Activated CD4-positive, alpha-beta T cell treated with anti-CD3 and anti-CD28 coated beads, Interleukin-2, amount 50 U/mL, for 1 hour (primary cell): ENCODE results near the gene ZNF738.

Experiments used
- DNase-seq: peaks from one replicate; pipeline ENCODE4 v3.0.0-alpha.2; 2020

ZNF738 gene

GRCh38 chr19:21423057-21424041 lies 64.5 kb downstream of the ZNF738 start:
- no peak for DNase-seq
